Transverse colon (tissue), 4 donors: Measurements from ENCODE around the gene TMEM200C.

Source experiments
- POLR2A ChIP-seq: fragments of 450-650 bp; IDR thresholded peaks from one replicate; pipeline ENCODE4 v1.6.1; 2016; ENCODE audit warnings: antibody characterized with exemption, mild to moderate bottlenecking, moderate library complexity
- POLR2AphosphoS5 ChIP-seq, 3 donors: sonication (generic); formaldehyde crosslinking; IDR thresholded peaks; one replicate each; pipeline ENCODE4 v1.6.1; 2016; ENCODE audit warnings: antibody characterized with exemption in 3 of 3
- TF ChIP-seq, protein P1 (sequence below), 5 experiments: fragments of 200-600 bp in 3 of 5; fragments of 450-650 bp in 2 of 5; sonication (generic) in 3 of 5; IDR thresholded peaks; 1 replicate in 2 of 5; 2 replicates in 3 of 5; pipeline ENCODE4 v1.5.1; 2016 to 2017; ENCODE audit warnings: antibody characterized with exemption in 5 of 5, inconsistent platforms in 3 of 5, mild to moderate bottlenecking in 2 of 5, moderate library complexity in 1 of 5

DNA sequence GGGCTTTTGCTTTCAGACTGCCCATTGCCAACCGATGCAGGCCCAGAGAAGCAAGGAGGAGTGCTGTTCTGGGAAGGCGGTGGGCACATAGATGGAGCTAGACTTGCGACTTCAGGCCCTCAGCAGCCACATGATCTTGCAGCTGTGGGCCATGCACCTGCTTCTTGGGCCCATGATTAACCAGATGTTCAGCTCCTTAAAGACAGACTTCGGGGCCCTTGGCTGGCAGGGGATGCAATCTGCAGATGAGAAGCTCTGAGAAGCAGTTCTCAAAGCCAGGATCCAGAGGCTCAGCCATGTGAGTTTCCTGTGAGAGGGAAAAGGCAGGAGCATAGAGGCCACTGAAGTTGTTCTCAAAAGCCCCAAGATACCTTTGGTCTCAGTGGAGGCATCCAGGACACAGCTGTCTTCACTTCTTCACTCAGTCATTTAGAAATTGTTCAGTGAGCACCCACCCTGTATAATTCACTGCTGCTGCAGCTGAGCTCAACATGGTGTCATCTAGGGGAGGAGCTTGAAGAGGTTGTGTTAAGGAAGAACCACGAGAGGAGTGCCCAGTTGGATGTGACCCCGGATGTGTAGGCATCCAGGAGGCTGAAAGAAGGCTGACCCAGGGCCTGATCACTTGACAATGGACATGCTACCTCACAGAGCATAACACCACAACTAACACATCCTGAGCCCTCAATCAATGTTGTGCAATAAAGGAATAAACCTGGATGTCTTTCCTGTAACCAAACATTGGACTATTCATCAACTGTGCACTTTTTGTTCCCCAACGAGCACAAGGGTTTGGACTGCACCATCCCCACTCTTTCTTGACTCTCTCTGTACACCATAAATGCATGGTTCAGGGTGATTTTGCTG, 44.7 kb upstream of the TMEM200C start:
- TF ChIP-seq POLR2AphosphoS5 (IDR thresholded peaks at IDR 0.05): no peak
- no peak for TF ChIP-seq POLR2A
- TF ChIP-seq, protein P1, sequence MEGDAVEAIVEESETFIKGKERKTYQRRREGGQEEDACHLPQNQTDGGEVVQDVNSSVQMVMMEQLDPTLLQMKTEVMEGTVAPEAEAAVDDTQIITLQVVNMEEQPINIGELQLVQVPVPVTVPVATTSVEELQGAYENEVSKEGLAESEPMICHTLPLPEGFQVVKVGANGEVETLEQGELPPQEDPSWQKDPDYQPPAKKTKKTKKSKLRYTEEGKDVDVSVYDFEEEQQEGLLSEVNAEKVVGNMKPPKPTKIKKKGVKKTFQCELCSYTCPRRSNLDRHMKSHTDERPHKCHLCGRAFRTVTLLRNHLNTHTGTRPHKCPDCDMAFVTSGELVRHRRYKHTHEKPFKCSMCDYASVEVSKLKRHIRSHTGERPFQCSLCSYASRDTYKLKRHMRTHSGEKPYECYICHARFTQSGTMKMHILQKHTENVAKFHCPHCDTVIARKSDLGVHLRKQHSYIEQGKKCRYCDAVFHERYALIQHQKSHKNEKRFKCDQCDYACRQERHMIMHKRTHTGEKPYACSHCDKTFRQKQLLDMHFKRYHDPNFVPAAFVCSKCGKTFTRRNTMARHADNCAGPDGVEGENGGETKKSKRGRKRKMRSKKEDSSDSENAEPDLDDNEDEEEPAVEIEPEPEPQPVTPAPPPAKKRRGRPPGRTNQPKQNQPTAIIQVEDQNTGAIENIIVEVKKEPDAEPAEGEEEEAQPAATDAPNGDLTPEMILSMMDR (IDR thresholded peaks at IDR 0.05): no peak
